Sigmoid colon (tissue), 4 donors: ENCODE data around the gene ANKRD44.

Source experiments
- EP300 ChIP-seq, 4 donors: sonication (generic); formaldehyde crosslinking; IDR thresholded peaks; one replicate each; pipeline ENCODE4 v1.6.1; 2017; ENCODE audit warnings: antibody characterized with exemption in 4 of 4
- POLR2A ChIP-seq, 2 donors: fragments of 450-650 bp; IDR thresholded peaks; one replicate each; pipeline ENCODE4 v1.6.1; 2016; ENCODE audit warnings: antibody characterized with exemption in 2 of 2, mild to moderate bottlenecking in 2 of 2, moderate library complexity in 2 of 2
- TF ChIP-seq, protein P1 (sequence below), 4 experiments: fragments of 450-650 bp in 3 of 4; fragments of 200-600 bp in 1 of 4; IDR thresholded peaks; one replicate each; pipeline ENCODE4 v1.5.1; 2016 to 2019; ENCODE audit warnings: antibody characterized with exemption in 4 of 4, mild to moderate bottlenecking in 3 of 4, moderate library complexity in 2 of 4

DNA sequence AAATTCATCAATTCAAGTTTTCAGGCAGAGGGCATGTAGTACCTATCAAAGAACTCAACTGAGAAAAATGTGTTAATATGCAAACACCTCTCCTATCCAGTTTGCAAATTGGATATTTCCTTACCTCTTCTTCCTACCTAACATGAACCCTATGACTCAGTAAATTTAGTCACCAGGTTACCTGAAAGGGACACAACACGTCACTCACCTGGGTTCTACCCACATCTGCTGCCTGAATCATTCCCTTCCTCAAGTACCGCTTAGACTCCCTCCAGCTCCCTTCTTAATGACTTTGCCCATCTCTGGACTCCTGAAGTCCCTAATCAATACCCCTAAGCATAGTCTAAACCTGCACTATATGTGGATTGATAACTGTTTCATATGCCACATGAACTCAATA, 10.4 kb downstream of the ANKRD44 start:
- TF ChIP-seq, protein P1, sequence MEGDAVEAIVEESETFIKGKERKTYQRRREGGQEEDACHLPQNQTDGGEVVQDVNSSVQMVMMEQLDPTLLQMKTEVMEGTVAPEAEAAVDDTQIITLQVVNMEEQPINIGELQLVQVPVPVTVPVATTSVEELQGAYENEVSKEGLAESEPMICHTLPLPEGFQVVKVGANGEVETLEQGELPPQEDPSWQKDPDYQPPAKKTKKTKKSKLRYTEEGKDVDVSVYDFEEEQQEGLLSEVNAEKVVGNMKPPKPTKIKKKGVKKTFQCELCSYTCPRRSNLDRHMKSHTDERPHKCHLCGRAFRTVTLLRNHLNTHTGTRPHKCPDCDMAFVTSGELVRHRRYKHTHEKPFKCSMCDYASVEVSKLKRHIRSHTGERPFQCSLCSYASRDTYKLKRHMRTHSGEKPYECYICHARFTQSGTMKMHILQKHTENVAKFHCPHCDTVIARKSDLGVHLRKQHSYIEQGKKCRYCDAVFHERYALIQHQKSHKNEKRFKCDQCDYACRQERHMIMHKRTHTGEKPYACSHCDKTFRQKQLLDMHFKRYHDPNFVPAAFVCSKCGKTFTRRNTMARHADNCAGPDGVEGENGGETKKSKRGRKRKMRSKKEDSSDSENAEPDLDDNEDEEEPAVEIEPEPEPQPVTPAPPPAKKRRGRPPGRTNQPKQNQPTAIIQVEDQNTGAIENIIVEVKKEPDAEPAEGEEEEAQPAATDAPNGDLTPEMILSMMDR (IDR thresholded peaks at IDR 0.05) = no peak
- no peak for TF ChIP-seq EP300 (IDR thresholded peaks at IDR 0.05)
- TF ChIP-seq POLR2A (IDR thresholded peaks at IDR 0.05) = no peak
